GM21576 (cell line): Measurements from ENCODE around the gene PIGN.
A peak's percentile ranks its signal among the peaks of the same experiment; 100 is the strongest.

ENCODE experiments used
- ATAC-seq: cut with Tn5 transposase; IDR thresholded peaks from one replicate; pipeline ENCODE4 v1.9.1; 2021; ENCODE audit warnings: mild to moderate bottlenecking, moderate library complexity; ENCODE audit not compliant: unreplicated experiment

PIGN gene

GRCh38 chr18:62122330-62122729 lies 64.5 kb downstream of the PIGN start:
- ATAC-seq = no peak

- ATAC-seq = no peak
Measured at GRCh38 chr18:62119884-62120283, 67.0 kb downstream of the PIGN start.

GRCh38 chr18:62118328-62118727 lies 68.5 kb downstream of the PIGN start:
- ATAC-seq = no peak

- no peak for ATAC-seq
Measured at GRCh38 chr18:62109676-62110075, 77.2 kb downstream of the PIGN start.

GRCh38 chr18:62107881-62108280 lies 79.0 kb downstream of the PIGN start:
- no peak for ATAC-seq

- no peak for ATAC-seq
Measured at GRCh38 chr18:62106271-62106670, 80.6 kb downstream of the PIGN start.

- ATAC-seq = no peak
Measured at GRCh38 chr18:62105376-62105775, 81.5 kb downstream of the PIGN start.

GRCh38 chr18:62102221-62102620 lies 84.6 kb downstream of the PIGN start:
- ATAC-seq = peak; percentile 63

- ATAC-seq = no peak
Measured at GRCh38 chr18:62101321-62101721, 85.5 kb downstream of the PIGN start.

GRCh38 chr18:62098960-62099359 lies 87.9 kb downstream of the PIGN start:
- ATAC-seq = no peak

GRCh38 chr18:62097698-62098097 lies 89.2 kb downstream of the PIGN start:
- ATAC-seq = no peak

- ATAC-seq = no peak
Measured at GRCh38 chr18:62091487-62092120, 95.3 kb downstream of the PIGN start.

- ATAC-seq = no peak
Measured at GRCh38 chr18:62089174-62089573, 97.7 kb downstream of the PIGN start.

GRCh38 chr18:62088156-62088555 lies 98.7 kb downstream of the PIGN start:
- no peak for ATAC-seq

- no peak for ATAC-seq
Measured at GRCh38 chr18:62085756-62086155, 101.1 kb downstream of the PIGN start.

GRCh38 chr18:62081761-62082294 lies 105.0 kb downstream of the PIGN start:
- ATAC-seq = no peak

- ATAC-seq = no peak
Measured at GRCh38 chr18:62081248-62081647, 105.6 kb downstream of the PIGN start.

GRCh38 chr18:62080172-62080900 lies 106.5 kb downstream of the PIGN start:
- no peak for ATAC-seq

- no peak for ATAC-seq
Measured at GRCh38 chr18:62073461-62074281, 113.2 kb downstream of the PIGN start.

- ATAC-seq = no peak
Measured at GRCh38 chr18:62072370-62072769, 114.5 kb downstream of the PIGN start.

- ATAC-seq = no peak
Measured at GRCh38 chr18:62071071-62071470, 115.8 kb downstream of the PIGN start.

- ATAC-seq = no peak
Measured at GRCh38 chr18:62070302-62070701, 116.6 kb downstream of the PIGN start.
